HG03103 (cell line): Measurements from ENCODE around the gene TWF2.

ENCODE experiments used
- ATAC-seq: cut with Tn5 transposase; IDR thresholded peaks from one replicate; pipeline ENCODE4 v1.9.1; 2021; ENCODE audit warnings: low read depth; ENCODE audit not compliant: unreplicated experiment

The TWF2 gene

DNA sequence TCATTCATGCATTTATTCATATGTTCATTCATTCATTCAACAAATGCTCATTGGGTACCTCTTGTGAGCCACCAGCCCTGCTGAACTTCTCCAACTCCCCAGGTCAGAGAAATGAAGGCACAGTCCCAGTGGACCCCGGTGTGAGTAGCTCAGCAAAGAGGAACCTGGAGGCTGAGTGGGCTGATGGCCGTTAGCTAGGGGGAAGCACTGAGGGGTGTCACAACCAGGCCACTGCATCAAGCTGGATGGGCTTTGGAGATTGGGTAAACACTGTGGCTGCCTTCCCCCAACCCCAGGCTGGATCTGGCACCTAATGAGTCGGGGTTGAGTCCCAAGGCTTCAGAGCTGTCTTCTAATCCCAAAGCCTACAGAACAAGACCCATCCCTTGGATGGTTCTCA, 53.1 kb downstream of the TWF2 start:
- ATAC-seq: no peak

- ATAC-seq: no peak
Measured at GRCh38 chr3:52185311-52185710, 53.6 kb downstream of the TWF2 start.

GRCh38 chr3:52184690-52185089, 54.3 kb downstream of the TWF2 start:
- no peak for ATAC-seq

- ATAC-seq: no peak
Measured at GRCh38 chr3:52183786-52184445, 55.0 kb downstream of the TWF2 start.

GRCh38 chr3:52182691-52183090, 56.3 kb downstream of the TWF2 start:
- ATAC-seq: no peak

- no peak for ATAC-seq
Measured at GRCh38 chr3:52182196-52182595, 56.8 kb downstream of the TWF2 start.

DNA sequence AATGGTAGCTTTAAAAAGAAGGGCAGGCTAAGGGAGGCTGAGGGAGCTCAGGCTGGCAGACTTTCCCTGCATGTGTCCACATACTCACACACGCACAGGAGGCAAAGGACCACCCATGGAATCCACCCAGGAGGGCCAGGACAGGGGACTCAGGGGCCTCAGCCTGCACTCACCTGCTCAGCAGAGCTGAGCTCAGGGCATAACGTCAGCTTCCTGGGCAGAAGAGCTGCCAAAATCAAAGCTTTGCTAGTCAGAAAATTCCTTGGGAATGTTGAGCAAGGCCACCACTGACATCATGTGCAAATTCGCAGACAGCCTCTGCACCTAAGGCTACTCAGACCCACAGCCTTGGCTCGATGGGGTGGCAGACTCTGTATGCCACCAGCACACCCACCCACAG, 57.4 kb downstream of the TWF2 start:
- ATAC-seq: no peak
